Liver (tissue), 9 donors: ENCODE data around the gene CDH23. TPM values are rescaled to one million over a fixed set of nuclear protein-coding genes. Genes with fewer than 3 reads are reported as not detected.

Experiments used
- DNase-seq: peaks from one replicate; pipeline ENCODE4 v3.0.0-alpha.2; 2017; ENCODE audit warnings: low spot score
- H3K27ac ChIP-seq, 2 donors: one replicate each; pipeline ENCODE4 v1.7.0; 2013; ENCODE audit warnings: inconsistent platforms in 2 of 2, low read length in 2 of 2, control low read depth in 1 of 2, low read depth in 1 of 2, mild to moderate bottlenecking in 1 of 2
- H3K27me3 ChIP-seq, 4 donors: one replicate each; pipeline versions ENCODE4 v1.6.1 to v1.7.0; 2013; ENCODE audit warnings: low read length in 3 of 4, inconsistent platforms in 1 of 4, mild to moderate bottlenecking in 1 of 4, moderate library complexity in 1 of 4; ENCODE audit not compliant: control insufficient read depth in 4 of 4, insufficient read depth in 4 of 4
- H3K36me3 ChIP-seq, 4 donors: one replicate each; pipeline versions ENCODE4 v1.6.1 to v1.7.0; 2013; ENCODE audit warnings: low read length in 3 of 4, mild to moderate bottlenecking in 3 of 4, low read depth in 1 of 4, moderate library complexity in 1 of 4; ENCODE audit not compliant: control insufficient read depth in 4 of 4, insufficient read depth in 3 of 4
- H3K4me1 ChIP-seq, 4 donors: one replicate each; pipeline versions ENCODE4 v1.6.1 to v1.7.0; 2013; ENCODE audit warnings: low read length in 3 of 4, mild to moderate bottlenecking in 3 of 4, moderate library complexity in 1 of 4; ENCODE audit not compliant: control insufficient read depth in 4 of 4, insufficient read depth in 4 of 4
- H3K4me3 ChIP-seq, 3 donors: one replicate each; pipeline versions ENCODE4 v1.6.1 to v1.7.0; 2013; ENCODE audit warnings: low read length in 3 of 3, control low read depth in 1 of 3, low read depth in 1 of 3, mild to moderate bottlenecking in 1 of 3
- H3K9ac ChIP-seq, 2 donors: one replicate each; pipeline ENCODE4 v1.7.0; 2013; ENCODE audit warnings: low read length in 2 of 2, mild to moderate bottlenecking in 2 of 2, moderate library complexity in 2 of 2, control low read depth in 1 of 2, low read depth in 1 of 2
- H3K9me3 ChIP-seq, 4 donors: one replicate each; pipeline versions ENCODE4 v1.6.1 to v1.7.0; 2013; ENCODE audit warnings: low read length in 3 of 4; ENCODE audit not compliant: control insufficient read depth in 4 of 4
- CTCF ChIP-seq: fragments of 150-350 bp; IDR thresholded peaks from 2 replicates; pipeline ENCODE4 v1.5.1; 2017; ENCODE audit warnings: improper control_type of control experiment, low read depth, low read length; ENCODE audit not compliant: missing input control
- EGR1 ChIP-seq, 2 donors: IDR thresholded peaks; 2 replicates each; pipeline ENCODE4 v1.6.1; 2016 to 2018; ENCODE audit warnings: antibody characterized with exemption in 2 of 2, low read depth in 2 of 2
- FOXA2 ChIP-seq: IDR thresholded peaks from 2 replicates; pipeline ENCODE4 v1.6.1; 2016; ENCODE audit warnings: antibody characterized with exemption
- HNF4A ChIP-seq, 2 donors: conservative IDR thresholded peaks; 2 replicates each; pipeline ENCODE4 v1.6.1; 2016; ENCODE audit warnings: antibody characterized with exemption in 2 of 2, mild to moderate bottlenecking in 2 of 2
- HNF4G ChIP-seq: IDR thresholded peaks from 2 replicates; pipeline ENCODE4 v1.6.1; 2016; ENCODE audit warnings: antibody characterized with exemption
- NR2F2 ChIP-seq: IDR thresholded peaks from 2 replicates; pipeline ENCODE4 v1.6.1; 2016; ENCODE audit warnings: antibody characterized with exemption
- RAD21 ChIP-seq, 2 donors: IDR thresholded peaks; 2 replicates each; pipeline ENCODE4 v1.6.1; 2016; ENCODE audit warnings: antibody characterized with exemption in 2 of 2, mild to moderate bottlenecking in 2 of 2
- RXRA ChIP-seq, 2 donors: IDR thresholded peaks; 2 replicates each; pipeline ENCODE4 v1.6.1; 2017 to 2018; ENCODE audit warnings: antibody characterized with exemption in 2 of 2, mild to moderate bottlenecking in 1 of 2
- SP1 ChIP-seq: IDR thresholded peaks from 2 replicates; pipeline ENCODE4 v1.6.1; 2018; ENCODE audit warnings: antibody characterized with exemption, mild to moderate bottlenecking
- TAF1 ChIP-seq: conservative IDR thresholded peaks from 2 replicates; pipeline ENCODE4 v1.6.1; 2016; ENCODE audit warnings: antibody characterized with exemption, mild to moderate bottlenecking
- WGBS: extraction: QIAGEN DNeasy Blood & Tissue Kit; methylation state at CpG from one replicate; pipeline ENCODE4 v1.1.7; 2013; 5-methylcytosine and 5-hydroxymethylcytosine counted together
- polyA plus RNA-seq, 2 donors: library from polyadenylated mRNA; stranded (reverse) in 1 of 2; unstranded in 1 of 2; fragments of 200-250 nt in 1 of 2; fragments of >200 nt in 1 of 2; fragmentation: Nextera tagmentation in 1 of 2; extraction: Ambion mirVana in 1 of 2; gene quantifications; one replicate each; pipeline versions ENCODE4 v1.2.1 to v1.2.3, GENCODE V29; 2013 to 2015
- total RNA-seq, 2 donors: library from RNA; depleted of rRNA; stranded (reverse); fragments of >200 nt; gene quantifications; one replicate each; pipeline ENCODE4 v1.2.3, GENCODE V29; 2014
- TF ChIP-seq, protein P1 (sequence below): IDR thresholded peaks from 2 replicates; pipeline ENCODE4 v1.6.1; 2016; ENCODE audit warnings: antibody characterized with exemption, mild to moderate bottlenecking
- TF ChIP-seq, protein P2 (sequence below): IDR thresholded peaks from 2 replicates; pipeline ENCODE4 v1.6.1; 2016; ENCODE audit warnings: antibody characterized with exemption
- TF ChIP-seq, protein P3 (sequence below): IDR thresholded peaks from 2 replicates; pipeline ENCODE4 v1.6.1; 2016; ENCODE audit warnings: antibody characterized with exemption
- donor health status: healthy.
- donor health status: healthy.
- donor health status: healthy.
- donor health status: healthy.
- donor health status: healthy.

Gene CDH23
- total and polyA plus RNA-seq, 4 donors: 1.5 to 4.7 (median 3.4) TPM

DNA sequence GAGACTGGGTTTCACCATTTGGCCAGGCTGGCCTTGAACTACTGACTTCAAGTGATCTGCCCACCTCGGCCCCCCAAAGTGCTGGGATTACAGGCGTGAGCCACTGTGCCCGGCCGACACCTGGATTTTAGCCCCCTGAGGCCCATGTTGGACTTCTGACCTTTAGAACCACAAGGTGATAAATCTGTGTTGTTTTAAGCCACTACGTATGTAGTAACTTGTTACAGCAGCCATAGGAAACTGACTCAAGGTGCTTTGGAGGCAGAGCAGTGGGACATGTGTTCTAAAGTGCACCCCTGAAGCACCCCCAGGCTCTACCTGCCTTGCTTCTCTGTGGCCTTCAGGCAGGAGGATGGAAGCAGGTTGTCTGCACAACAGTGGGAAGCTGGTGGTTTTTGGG is 128.4 kb downstream of the CDH23 start:
- Histone ChIP-seq H3K27me3 (no peaks in the 10 kb centered on the region), H3K27ac (no peak overlapping the region), H3K9ac (no peak overlapping the region), H3K4me1 (peaks cover 0 to 15% (median 6%) of the 10 kb centered on the region in 4 donors), H3K9me3 (no peaks in the 10 kb centered on the region), H3K4me3 (no peak overlapping the region), H3K36me3 (no peaks in the 10 kb centered on the region)
- no peak for DNase-seq
- TF ChIP-seq EGR1 (IDR thresholded peaks at IDR 0.05; ENCODE audit: low read depth in 2 of 2) (no peak), HNF4A (conservative IDR thresholded peaks at IDR 0.05) (no peak), SP1 (no peak), CTCF (no peak), RAD21 (IDR thresholded peaks at IDR 0.05) (no peak), RXRA (IDR thresholded peaks at IDR 0.05) (no peak)
- TF ChIP-seq, protein P1, sequence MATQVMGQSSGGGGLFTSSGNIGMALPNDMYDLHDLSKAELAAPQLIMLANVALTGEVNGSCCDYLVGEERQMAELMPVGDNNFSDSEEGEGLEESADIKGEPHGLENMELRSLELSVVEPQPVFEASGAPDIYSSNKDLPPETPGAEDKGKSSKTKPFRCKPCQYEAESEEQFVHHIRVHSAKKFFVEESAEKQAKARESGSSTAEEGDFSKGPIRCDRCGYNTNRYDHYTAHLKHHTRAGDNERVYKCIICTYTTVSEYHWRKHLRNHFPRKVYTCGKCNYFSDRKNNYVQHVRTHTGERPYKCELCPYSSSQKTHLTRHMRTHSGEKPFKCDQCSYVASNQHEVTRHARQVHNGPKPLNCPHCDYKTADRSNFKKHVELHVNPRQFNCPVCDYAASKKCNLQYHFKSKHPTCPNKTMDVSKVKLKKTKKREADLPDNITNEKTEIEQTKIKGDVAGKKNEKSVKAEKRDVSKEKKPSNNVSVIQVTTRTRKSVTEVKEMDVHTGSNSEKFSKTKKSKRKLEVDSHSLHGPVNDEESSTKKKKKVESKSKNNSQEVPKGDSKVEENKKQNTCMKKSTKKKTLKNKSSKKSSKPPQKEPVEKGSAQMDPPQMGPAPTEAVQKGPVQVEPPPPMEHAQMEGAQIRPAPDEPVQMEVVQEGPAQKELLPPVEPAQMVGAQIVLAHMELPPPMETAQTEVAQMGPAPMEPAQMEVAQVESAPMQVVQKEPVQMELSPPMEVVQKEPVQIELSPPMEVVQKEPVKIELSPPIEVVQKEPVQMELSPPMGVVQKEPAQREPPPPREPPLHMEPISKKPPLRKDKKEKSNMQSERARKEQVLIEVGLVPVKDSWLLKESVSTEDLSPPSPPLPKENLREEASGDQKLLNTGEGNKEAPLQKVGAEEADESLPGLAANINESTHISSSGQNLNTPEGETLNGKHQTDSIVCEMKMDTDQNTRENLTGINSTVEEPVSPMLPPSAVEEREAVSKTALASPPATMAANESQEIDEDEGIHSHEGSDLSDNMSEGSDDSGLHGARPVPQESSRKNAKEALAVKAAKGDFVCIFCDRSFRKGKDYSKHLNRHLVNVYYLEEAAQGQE: no peak
- TF ChIP-seq, protein P2, sequence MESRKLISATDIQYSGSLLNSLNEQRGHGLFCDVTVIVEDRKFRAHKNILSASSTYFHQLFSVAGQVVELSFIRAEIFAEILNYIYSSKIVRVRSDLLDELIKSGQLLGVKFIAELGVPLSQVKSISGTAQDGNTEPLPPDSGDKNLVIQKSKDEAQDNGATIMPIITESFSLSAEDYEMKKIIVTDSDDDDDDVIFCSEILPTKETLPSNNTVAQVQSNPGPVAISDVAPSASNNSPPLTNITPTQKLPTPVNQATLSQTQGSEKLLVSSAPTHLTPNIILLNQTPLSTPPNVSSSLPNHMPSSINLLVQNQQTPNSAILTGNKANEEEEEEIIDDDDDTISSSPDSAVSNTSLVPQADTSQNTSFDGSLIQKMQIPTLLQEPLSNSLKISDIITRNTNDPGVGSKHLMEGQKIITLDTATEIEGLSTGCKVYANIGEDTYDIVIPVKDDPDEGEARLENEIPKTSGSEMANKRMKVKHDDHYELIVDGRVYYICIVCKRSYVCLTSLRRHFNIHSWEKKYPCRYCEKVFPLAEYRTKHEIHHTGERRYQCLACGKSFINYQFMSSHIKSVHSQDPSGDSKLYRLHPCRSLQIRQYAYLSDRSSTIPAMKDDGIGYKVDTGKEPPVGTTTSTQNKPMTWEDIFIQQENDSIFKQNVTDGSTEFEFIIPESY: no peak
- WGBS: 79% methylated on average over 5 of the region's 5 CpGs

DNA sequence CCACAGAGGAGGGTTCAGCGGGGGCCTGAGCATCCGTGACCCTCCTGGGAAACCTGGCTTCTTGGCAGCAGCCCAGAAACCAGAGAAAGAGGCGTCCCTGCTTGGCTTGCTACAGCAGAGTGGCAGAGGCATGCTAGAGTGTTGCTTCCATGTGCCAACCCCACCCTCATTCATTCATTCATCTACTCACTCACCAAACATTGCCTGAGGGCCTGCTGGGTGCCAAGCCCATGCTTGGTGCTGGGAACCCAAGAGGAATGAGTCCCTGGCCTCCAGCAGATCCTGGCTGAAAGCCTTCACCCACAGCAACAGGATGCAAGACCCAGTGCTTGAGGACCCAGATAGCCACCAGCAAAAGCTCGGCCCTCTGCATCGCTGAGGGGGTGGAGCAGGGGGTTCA is 129.0 kb downstream of the CDH23 start:
- no peak for TF ChIP-seq NR2F2
- no peak for TF ChIP-seq HNF4G
- WGBS: 92% methylated on average over 5 of the region's 5 CpGs

GRCh38 chr10:71526653-71527052 is 129.9 kb downstream of the CDH23 start:
- Histone ChIP-seq H3K9ac (no peak overlapping the region), H3K4me1 (peaks cover 0 to 15% (median 6%) of the 10 kb centered on the region in 4 donors), H3K4me3 (no peak overlapping the region), H3K27me3 (no peaks in the 10 kb centered on the region), H3K27ac (no peak overlapping the region), H3K36me3 (no peaks in the 10 kb centered on the region), H3K9me3 (no peaks in the 10 kb centered on the region)
- 82% methylated on average over 11 of the region's 11 CpGs for WGBS
- no peak for DNase-seq
- TF ChIP-seq FOXA2 (no peak), RAD21 (IDR thresholded peaks at IDR 0.05) (no peak), TAF1 (no peak), RXRA (IDR thresholded peaks at IDR 0.05) (no peak), HNF4A (conservative IDR thresholded peaks at IDR 0.05) (no peak), HNF4G (no peak), SP1 (no peak), EGR1 (IDR thresholded peaks at IDR 0.05; ENCODE audit: low read depth in 2 of 2) (no peak), NR2F2 (no peak)
- TF ChIP-seq, protein P2: no peak
- TF ChIP-seq, protein P3, sequence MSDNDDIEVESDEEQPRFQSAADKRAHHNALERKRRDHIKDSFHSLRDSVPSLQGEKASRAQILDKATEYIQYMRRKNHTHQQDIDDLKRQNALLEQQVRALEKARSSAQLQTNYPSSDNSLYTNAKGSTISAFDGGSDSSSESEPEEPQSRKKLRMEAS: no peak
- TF ChIP-seq, protein P1: no peak

More for the DNA sequence above, 129.0 kb downstream of the CDH23 start:
- no peak overlapping the region for H3K9ac ChIP-seq
- peaks cover 0 to 15% (median 6%) of the 10 kb centered on the region in 4 donors for H3K4me1 ChIP-seq
- H3K27me3 ChIP-seq: no peaks in the 10 kb centered on the region
- no peaks in the 10 kb centered on the region for H3K9me3 ChIP-seq
- H3K36me3 ChIP-seq: no peaks in the 10 kb centered on the region
- no peak overlapping the region for H3K27ac ChIP-seq
- no peak for DNase-seq
- H3K4me3 ChIP-seq: no peak overlapping the region
